ENCODE measurements around the gene UMODL1. TPM values are rescaled to one million over a fixed set of nuclear protein-coding genes. Genes with fewer than 3 reads are reported as not detected.

The UMODL1 gene
- total RNA-seq, 1 experiment from 2014 or later: not detected

DNA sequence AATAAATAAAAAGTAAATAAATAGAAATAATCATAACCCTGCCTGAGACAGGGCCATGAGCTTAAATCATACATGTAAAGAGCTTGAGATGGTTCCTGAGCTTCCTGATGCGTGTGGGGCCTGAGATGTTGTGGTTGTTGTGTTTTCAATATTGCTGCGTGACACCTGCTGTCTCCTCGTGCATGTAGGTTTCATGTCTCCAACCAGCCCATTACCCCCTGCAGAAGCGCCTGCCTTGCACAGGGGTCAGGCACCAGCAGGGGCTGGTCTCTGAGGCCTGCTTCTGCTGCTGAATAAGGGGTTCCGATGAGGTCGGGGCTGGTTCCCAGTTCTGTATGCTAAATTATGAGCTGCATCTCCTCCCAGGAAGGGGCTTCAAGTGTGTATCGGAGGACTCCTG lies 15.9 kb downstream of the UMODL1 start:
- no peak overlapping the region for H3K27ac ChIP-seq
- intact Hi-C loops (cut with micrococcal nuclease; ENCODE audit: unreplicated experiment): no loop called here
- H3K27me3 ChIP-seq (ENCODE audit: insufficient read depth, low read depth): no peaks in the 10 kb centered on the region
- ChIA-PET CTCF (interaction anchor here (0.6 kb wide), 1 partner anchor 29 kb away, joined by 6 read pairs; no protein-coding TSS in a partner anchor), POLR2A (ENCODE audit: unreplicated experiment) (no interaction called here)
- H3K4me2 ChIP-seq: no peak overlapping the region
- no peak overlapping the region for H2AFZ ChIP-seq
- H3K9me2 ChIP-seq (ENCODE audit: insufficient read depth): no peaks in the 10 kb centered on the region
- H3K36me3 ChIP-seq (ENCODE audit: low read depth): no peaks in the 10 kb centered on the region
- no TSS peak for BruUV-seq (replicated peaks)
- H4K20me1 ChIP-seq (ENCODE audit: insufficient read depth): no peaks in the 10 kb centered on the region
- no peaks in the 10 kb centered on the region for H3K4me1 ChIP-seq (replicated peaks; ENCODE audit: insufficient read depth)
- TF ChIP-seq, protein P1, sequence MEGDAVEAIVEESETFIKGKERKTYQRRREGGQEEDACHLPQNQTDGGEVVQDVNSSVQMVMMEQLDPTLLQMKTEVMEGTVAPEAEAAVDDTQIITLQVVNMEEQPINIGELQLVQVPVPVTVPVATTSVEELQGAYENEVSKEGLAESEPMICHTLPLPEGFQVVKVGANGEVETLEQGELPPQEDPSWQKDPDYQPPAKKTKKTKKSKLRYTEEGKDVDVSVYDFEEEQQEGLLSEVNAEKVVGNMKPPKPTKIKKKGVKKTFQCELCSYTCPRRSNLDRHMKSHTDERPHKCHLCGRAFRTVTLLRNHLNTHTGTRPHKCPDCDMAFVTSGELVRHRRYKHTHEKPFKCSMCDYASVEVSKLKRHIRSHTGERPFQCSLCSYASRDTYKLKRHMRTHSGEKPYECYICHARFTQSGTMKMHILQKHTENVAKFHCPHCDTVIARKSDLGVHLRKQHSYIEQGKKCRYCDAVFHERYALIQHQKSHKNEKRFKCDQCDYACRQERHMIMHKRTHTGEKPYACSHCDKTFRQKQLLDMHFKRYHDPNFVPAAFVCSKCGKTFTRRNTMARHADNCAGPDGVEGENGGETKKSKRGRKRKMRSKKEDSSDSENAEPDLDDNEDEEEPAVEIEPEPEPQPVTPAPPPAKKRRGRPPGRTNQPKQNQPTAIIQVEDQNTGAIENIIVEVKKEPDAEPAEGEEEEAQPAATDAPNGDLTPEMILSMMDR (conservative IDR thresholded peaks at IDR 0.05): no peak
- no peak for TF ChIP-seq EZH2 (IDR thresholded peaks at IDR 0.05; ENCODE audit: low read depth)
- no peaks in the 10 kb centered on the region for H3K9me3 ChIP-seq (ENCODE audit: insufficient read depth, low read depth)
- H3K79me2 ChIP-seq (ENCODE audit: low read depth): no peaks in the 10 kb centered on the region
- no peaks in the 10 kb centered on the region for H3F3A ChIP-seq (ENCODE audit: insufficient read depth, low read depth)
- no peak overlapping the region for H3K4me3 ChIP-seq
- no peak for DNase-seq

DNA sequence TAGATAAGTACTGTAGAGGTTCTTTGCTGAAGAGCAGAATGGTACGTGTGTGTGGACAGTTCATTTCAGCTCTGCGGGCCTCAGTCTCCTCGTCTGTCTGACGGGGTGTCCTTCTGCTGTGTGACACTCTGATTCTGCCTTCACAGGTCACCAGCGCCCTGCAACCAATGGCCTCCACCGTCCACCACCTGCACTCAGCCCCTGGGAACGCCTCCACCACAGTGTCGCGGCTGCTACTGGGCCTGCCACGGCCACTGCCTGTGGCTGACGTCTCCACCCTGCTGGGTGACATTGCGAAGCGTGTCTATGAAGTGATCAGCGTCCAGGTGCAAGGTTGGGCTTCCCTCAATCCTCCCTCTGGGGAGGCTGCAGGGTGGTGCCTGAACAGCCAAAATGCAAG lies 17.0 kb downstream of the UMODL1 start:
- no peaks in the 10 kb centered on the region for H3K9me2 ChIP-seq (ENCODE audit: insufficient read depth)
- H3K27ac ChIP-seq: no peak overlapping the region
- H3K4me2 ChIP-seq: no peak overlapping the region
- no peak for TF ChIP-seq EZH2 (IDR thresholded peaks at IDR 0.05; ENCODE audit: low read depth)
- TF ChIP-seq, protein P1 (conservative IDR thresholded peaks at IDR 0.05): no peak
- no peaks in the 10 kb centered on the region for H3K79me2 ChIP-seq (ENCODE audit: low read depth)
- intact Hi-C loops (cut with micrococcal nuclease; ENCODE audit: unreplicated experiment): no loop called here
- no peaks in the 10 kb centered on the region for H3K9me3 ChIP-seq (ENCODE audit: insufficient read depth, low read depth)
- H3F3A ChIP-seq (ENCODE audit: insufficient read depth, low read depth): peaks cover under 1% of the 10 kb centered on the region; the same call in 1 of the 2 replicates
- no peaks in the 10 kb centered on the region for H3K36me3 ChIP-seq (ENCODE audit: low read depth)
- H3K27me3 ChIP-seq (ENCODE audit: insufficient read depth, low read depth): no peaks in the 10 kb centered on the region
- H3K4me3 ChIP-seq: no peak overlapping the region
- peaks cover 6% of the 10 kb centered on the region for H3K4me1 ChIP-seq (replicated peaks; ENCODE audit: insufficient read depth)
- ChIA-PET CTCF (no interaction called here), POLR2A (ENCODE audit: unreplicated experiment) (no interaction called here)
- no TSS peak for BruUV-seq (replicated peaks)
- no peak for DNase-seq
- H4K20me1 ChIP-seq (ENCODE audit: insufficient read depth): no peaks in the 10 kb centered on the region
- H2AFZ ChIP-seq: no peak overlapping the region

DNA sequence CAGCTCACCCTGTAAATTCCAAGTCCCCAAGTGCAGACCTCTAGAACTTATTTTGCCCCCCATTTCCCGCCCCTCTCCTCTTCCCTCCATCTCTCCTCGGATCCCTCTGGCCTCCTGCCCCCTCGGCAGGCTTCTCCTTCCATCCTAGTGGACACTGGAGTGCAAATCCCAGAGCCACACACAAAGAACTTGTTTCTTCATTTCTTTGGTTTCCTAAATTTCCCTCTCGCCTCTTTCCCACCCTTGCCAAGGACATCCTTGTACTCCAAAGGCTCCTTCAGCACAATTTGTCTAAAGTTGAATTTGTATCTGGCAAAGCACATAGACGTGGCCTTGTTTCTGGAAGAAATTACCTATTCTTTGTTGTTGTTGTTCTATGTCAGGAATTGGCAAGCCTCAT lies 17.5 kb downstream of the UMODL1 start:
- H2AFZ ChIP-seq: no peak overlapping the region
- no peaks in the 10 kb centered on the region for H3K27me3 ChIP-seq (ENCODE audit: insufficient read depth, low read depth)
- no peaks in the 10 kb centered on the region for H3K79me2 ChIP-seq (ENCODE audit: low read depth)
- H3K9me2 ChIP-seq (ENCODE audit: insufficient read depth): no peaks in the 10 kb centered on the region
- ChIA-PET POLR2A (ENCODE audit: unreplicated experiment) (no interaction called here), CTCF (no interaction called here)
- H3F3A ChIP-seq (ENCODE audit: insufficient read depth, low read depth): peaks cover 6% of the 10 kb centered on the region
- intact Hi-C loops (cut with micrococcal nuclease; ENCODE audit: unreplicated experiment): no loop called here
- no peak for DNase-seq
- peaks cover 11% of the 10 kb centered on the region for H3K4me1 ChIP-seq (replicated peaks; ENCODE audit: insufficient read depth)
- H3K4me2 ChIP-seq: no peak overlapping the region
- no peak overlapping the region for H3K4me3 ChIP-seq
- H3K36me3 ChIP-seq (ENCODE audit: low read depth): no peaks in the 10 kb centered on the region
- TF ChIP-seq, protein P1 (conservative IDR thresholded peaks at IDR 0.05): no peak
- no peak for TF ChIP-seq EZH2 (IDR thresholded peaks at IDR 0.05; ENCODE audit: low read depth)
- H3K27ac ChIP-seq: no peak overlapping the region
- BruUV-seq (replicated peaks): no TSS peak
- no peaks in the 10 kb centered on the region for H4K20me1 ChIP-seq (ENCODE audit: insufficient read depth)
- H3K9me3 ChIP-seq (ENCODE audit: insufficient read depth, low read depth): no peaks in the 10 kb centered on the region
